K562 (cell line): ENCODE data around the gene UNC5C. TPM values are rescaled to one million over a fixed set of nuclear protein-coding genes. Genes with fewer than 3 reads are reported as not detected.

Experiments
- BCOR ChIP-seq: fragments of 450-650 bp; IDR thresholded peaks from 2 replicates; pipeline ENCODE4 v1.6.1; 2016
- CBFA2T3 ChIP-seq: fragments of 450-650 bp; IDR thresholded peaks from 2 replicates; pipeline ENCODE4 v1.6.1; 2017
- CTBP1 ChIP-seq: fragments of 450-650 bp; IDR thresholded peaks from 2 replicates; pipeline ENCODE4 v1.6.1; 2016; ENCODE audit warnings: borderline replicate concordance
- E2F6 ChIP-seq, 2 experiments: IDR thresholded peaks; 2 replicates each; pipeline ENCODE4 v1.6.1; 2011; ENCODE audit warnings: borderline replicate concordance in 1 of 2, control low read depth in 1 of 2, low read depth in 1 of 2, low read length in 1 of 2, mild to moderate bottlenecking in 1 of 2, mixed read lengths in 1 of 2, moderate library complexity in 1 of 2; ENCODE audit not compliant: insufficient read depth in 1 of 2, insufficient read length in 1 of 2, poor library complexity in 1 of 2, severe bottlenecking in 1 of 2; ENCODE audit errors: extremely low read depth in 1 of 2
- FOSL1 ChIP-seq: fragments of 200-800 bp; sonication (Bioruptor generic); conservative IDR thresholded peaks from 2 replicates; pipeline ENCODE4 v1.6.1; 2016; ENCODE audit warnings: missing genetic modification characterization, missing compliant biosample characterization
- FOXK2 ChIP-seq, 2 experiments: fragments of 450-650 bp; IDR thresholded peaks in 1 of 2; conservative IDR thresholded peaks in 1 of 2; 2 replicates each; pipeline ENCODE4 v1.6.1; 2016; ENCODE audit warnings: low read depth in 2 of 2, mild to moderate bottlenecking in 1 of 2
- GATAD2A ChIP-seq: fragments of 450-650 bp; IDR thresholded peaks from 2 replicates; pipeline ENCODE4 v1.6.1; 2017
- KDM1A ChIP-seq, 2 experiments: fragments of 450-650 bp; IDR thresholded peaks; 2 replicates each; pipeline ENCODE4 v1.6.1; 2016; ENCODE audit warnings: mild to moderate bottlenecking in 2 of 2
- MED1 ChIP-seq: sonication (generic); formaldehyde crosslinking; IDR thresholded peaks from 2 replicates; pipeline ENCODE4 v1.8.1; 2023; ENCODE audit warnings: missing genetic modification reagents, borderline replicate concordance
- NELFE ChIP-seq: IDR thresholded peaks from 2 replicates; pipeline ENCODE4 v1.6.1; 2011; ENCODE audit warnings: mild to moderate bottlenecking; ENCODE audit not compliant: insufficient read depth, insufficient read length
- POLR2AphosphoS5 ChIP-seq: IDR thresholded peaks from 2 replicates; pipeline ENCODE4 v1.6.1; 2011; ENCODE audit warnings: mild to moderate bottlenecking, low read depth, low read length, moderate library complexity; ENCODE audit not compliant: control insufficient read depth, insufficient read depth
- REST ChIP-seq, 2 experiments: fragments of 450-650 bp; formaldehyde crosslinking in 1 of 2; IDR thresholded peaks; 2 replicates each; pipeline versions ENCODE4 v1.4.0 to v1.6.1; 2014 to 2020; ENCODE audit warnings: mild to moderate bottlenecking in 2 of 2, borderline replicate concordance in 1 of 2, low read depth in 1 of 2
- SRSF9 ChIP-seq: fragments of 200-400 bp; formaldehyde crosslinking; IDR thresholded peaks from 2 replicates; pipeline ENCODE4 v1.6.1; 2017; ENCODE audit warnings: low read depth, low read length, borderline replicate concordance
- TOE1 ChIP-seq, 2 experiments: fragments of 450-650 bp in 1 of 2; sonication (generic) in 1 of 2; formaldehyde crosslinking in 1 of 2; IDR thresholded peaks; 2 replicates each; pipeline versions ENCODE4 v1.7.1 to v1.8.0; 2016 to 2022; ENCODE audit warnings: borderline replicate concordance in 2 of 2, mild to moderate bottlenecking in 2 of 2, antibody characterized with exemption in 1 of 2, inconsistent platforms in 1 of 2, low read depth in 1 of 2, missing genetic modification reagents in 1 of 2, moderate library complexity in 1 of 2
- USF1 ChIP-seq: sonication (generic); formaldehyde crosslinking; IDR thresholded peaks from 2 replicates; pipeline ENCODE4 v1.9.0; 2022; ENCODE audit warnings: mild to moderate bottlenecking, missing genetic modification reagents
- ZBTB7A ChIP-seq: IDR thresholded peaks from 2 replicates; pipeline ENCODE4 v1.6.1; 2011; ENCODE audit warnings: low read depth, mild to moderate bottlenecking, low read length, moderate library complexity, borderline replicate concordance; ENCODE audit not compliant: control insufficient read depth
- polyA plus RNA-seq, 8 experiments: library from polyadenylated mRNA; depleted of rRNA in 4 of 8; stranded (reverse) in 5 of 8; unstranded in 3 of 8; fragments of >200 nt; fragmentation: Nextera tagmentation in 2 of 8; fragmentation: Illumina TruSeq in 1 of 8; extraction: Ambion mirVana in 2 of 8; extraction: Trizol in 1 of 8; gene quantifications; 2 replicates each; pipeline versions ENCODE4 v1.2.1 to v1.2.3, GENCODE V29; 2011 to 2014; ENCODE audit warnings: inconsistent platforms in 1 of 8, missing spikeins in 1 of 8
- total RNA-seq, 7 experiments: library from RNA; depleted of rRNA in 6 of 7; stranded (reverse); fragments of >200 nt in 6 of 7; fragmentation: Illumina TruSeq in 2 of 7; extraction: Trizol in 2 of 7; gene quantifications; 2 replicates each; pipeline versions ENCODE4 v1.2.1 to v1.2.3, GENCODE V29; 2011 to 2021; ENCODE audit warnings: low replicate concordance in 1 of 7

UNC5C gene
- total and polyA plus RNA-seq, 9 of the 15 experiments (the other 6 are each of a cell fraction or from before 2014, with no cell fraction given): under 0.01 to 0.10 (median 0.03) TPM; not detected in 1

- peak; percentile 63 for TF ChIP-seq REST (IDR thresholded peaks at IDR 0.05; ENCODE audit: borderline replicate concordance)
- TF ChIP-seq REST (CRISPR knock-in tag; IDR thresholded peaks at IDR 0.05; ENCODE audit: low read depth): no peak
- peak; percentile 93 for TF ChIP-seq TOE1 (IDR thresholded peaks at IDR 0.05; ENCODE audit: borderline replicate concordance)
- TF ChIP-seq TOE1 (CRISPR knock-in tag; IDR thresholded peaks at IDR 0.05; ENCODE audit: borderline replicate concordance, low read depth): no peak
- peak in 1 of 2 experiments; percentile 14 for TF ChIP-seq E2F6 (IDR thresholded peaks at IDR 0.05; ENCODE audit: borderline replicate concordance in 1 of 2, extremely low read depth in 1 of 2, insufficient read depth in 1 of 2, insufficient read length in 1 of 2, low read depth in 1 of 2, low read length in 1 of 2, poor library complexity in 1 of 2, severe bottlenecking in 1 of 2)
- 0 out of 2 replicates have a peak, but pooled peaks have one; percentile 5 for TF ChIP-seq BCOR
- TF ChIP-seq CBFA2T3: peak; percentile 86
- no peak for TF ChIP-seq MED1 (CRISPR knock-in tag)
- TF ChIP-seq GATAD2A: no peak; the same call in 1 of the 2 replicates
- peak; percentile 39 to 44; a peak in 3 of 4 replicates for TF ChIP-seq KDM1A (IDR thresholded peaks at IDR 0.05)
- TF ChIP-seq SRSF9: no peak
- peak; percentile 84 for TF ChIP-seq FOSL1
- TF ChIP-seq NELFE: no peak
- TF ChIP-seq FOXK2 (conservative IDR thresholded peaks at IDR 0.05 in 1 of 2, IDR thresholded peaks at IDR 0.05 in 1 of 2; ENCODE audit: low read depth in 2 of 2): peak; percentile 88 to 89
- TF ChIP-seq USF1: peak; percentile 96
- TF ChIP-seq CTBP1: peak; percentile 61; the same call in 1 of the 2 replicates
- peak; percentile 32; the same call in 1 of the 2 replicates for TF ChIP-seq POLR2AphosphoS5
- TF ChIP-seq ZBTB7A: no peak
Measured at GRCh38 chr4:95255396-95256107, 293.2 kb downstream of the UNC5C start (continued).
